NCI-H1048 (cell line): ENCODE results near the gene KRTAP10-1.

Experiments used
- DNase-seq: peaks from one replicate; lab custom pipeline; 2025; lab: John Stamatoyannopoulos, UW

Gene KRTAP10-1

DNA sequence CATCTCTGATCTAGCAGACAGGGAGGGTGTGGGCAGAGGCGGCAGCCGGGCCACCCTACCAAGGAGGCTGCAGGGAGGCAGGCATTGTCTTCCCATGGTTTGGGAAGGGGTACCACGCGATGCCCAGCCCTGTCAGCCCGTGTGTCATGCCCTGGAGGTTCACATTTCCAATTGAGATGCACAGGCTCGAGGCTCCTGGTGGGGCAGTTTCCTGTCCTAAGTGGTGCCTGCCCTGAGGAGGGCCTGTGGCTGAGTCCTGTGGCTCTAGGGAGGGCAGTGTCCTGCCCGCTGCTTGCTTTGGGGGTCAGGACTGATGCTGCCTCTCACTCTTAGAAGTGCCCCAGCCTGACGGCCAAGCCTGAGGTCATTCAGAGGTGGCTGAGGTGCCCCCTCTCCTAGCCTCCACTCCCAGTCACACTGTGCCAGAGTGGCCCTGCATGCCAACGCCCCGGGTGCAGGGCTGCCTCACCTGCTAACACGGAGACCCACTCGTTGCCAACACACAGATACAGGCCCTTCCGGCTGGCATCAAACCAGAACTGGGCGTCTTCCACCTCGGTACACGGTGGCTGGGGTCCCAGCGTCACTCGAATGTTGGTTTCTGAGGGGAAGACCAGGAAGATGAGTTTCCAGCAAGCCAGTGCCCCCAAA lies 11.9 kb downstream of the KRTAP10-1 start:
- no peak for DNase-seq

DNA sequence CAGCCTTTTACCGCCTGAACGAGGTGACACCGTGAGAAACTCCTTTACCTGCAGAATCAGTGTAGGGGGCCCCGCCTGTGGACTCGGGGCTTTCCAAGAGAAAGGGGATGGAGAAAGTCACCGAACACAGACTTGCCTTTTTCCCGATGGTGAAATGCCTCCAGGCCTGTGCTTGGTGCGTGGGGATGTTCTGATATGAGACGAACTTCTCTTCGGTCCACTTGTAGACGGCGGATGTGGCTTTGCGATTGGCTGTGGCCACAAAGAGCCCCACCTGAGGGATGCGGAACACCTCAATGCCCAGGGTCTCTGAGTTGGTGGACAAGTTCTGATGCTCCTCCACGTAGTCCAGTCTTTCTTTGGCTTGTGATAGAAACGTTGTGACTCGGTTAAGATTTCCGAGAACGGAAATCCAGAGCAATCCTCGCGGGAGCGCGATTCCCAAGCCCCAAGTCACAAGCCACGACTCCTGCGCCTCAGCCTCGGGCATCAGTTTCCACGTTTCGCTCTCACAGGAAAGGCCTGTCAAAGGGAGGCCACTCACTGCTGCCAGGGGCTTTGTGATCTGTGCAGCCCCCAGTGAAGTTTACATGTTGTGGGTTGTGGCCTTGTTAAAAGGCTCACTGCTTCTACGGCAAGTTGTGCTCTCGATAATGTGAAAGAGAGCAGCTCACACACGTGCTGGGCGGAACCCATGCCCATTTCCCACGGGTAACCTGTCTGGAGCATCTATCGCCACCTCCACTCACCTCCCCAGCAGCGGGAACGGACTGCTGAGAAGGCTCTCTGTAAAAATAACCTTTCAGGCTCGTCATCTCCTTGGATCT lies 12.6 kb downstream of the KRTAP10-1 start:
- DNase-seq, result no peak

DNA sequence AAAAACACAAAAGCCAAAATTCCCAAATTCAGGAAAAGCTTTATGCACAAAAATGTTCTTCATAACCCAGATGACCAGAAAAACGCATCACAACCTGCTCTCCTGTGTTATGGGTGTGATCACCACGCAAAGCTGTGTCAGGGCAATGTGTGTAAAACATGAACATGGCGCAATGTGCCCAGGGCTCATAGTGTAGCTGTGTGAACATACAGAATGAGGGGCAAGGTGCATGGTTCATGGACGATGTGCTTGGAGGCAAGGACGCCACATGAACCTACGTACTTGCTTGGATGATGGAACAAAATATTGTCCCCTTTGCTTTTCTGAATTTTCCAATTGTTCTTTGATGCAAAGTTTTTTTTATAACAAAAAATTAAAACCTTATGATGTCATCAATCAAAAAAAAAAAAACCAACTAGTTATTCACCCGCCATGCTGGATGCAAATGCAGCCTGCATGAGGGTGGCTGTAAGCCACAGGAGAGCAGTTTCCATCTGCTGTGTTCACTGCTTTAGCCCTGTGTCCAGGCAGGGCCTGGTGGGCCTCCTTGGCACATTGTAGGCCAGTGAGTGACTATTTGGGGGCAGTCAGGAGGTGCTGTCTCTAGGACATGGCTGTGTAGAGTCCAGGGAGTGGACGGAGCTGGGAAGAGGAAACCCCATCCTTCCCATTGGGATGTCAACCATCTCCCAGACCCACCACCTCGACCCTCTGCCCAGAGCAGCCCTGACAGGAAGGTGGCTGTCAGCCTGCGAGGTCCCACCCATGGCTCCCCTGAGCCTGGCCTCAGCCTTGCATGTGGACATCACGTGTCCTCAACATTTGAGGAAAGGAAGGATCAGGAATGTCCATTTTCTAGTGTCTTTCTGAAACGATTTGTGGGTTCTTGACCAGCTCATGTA lies 13.6 kb downstream of the KRTAP10-1 start:
- DNase-seq, result no peak

DNA sequence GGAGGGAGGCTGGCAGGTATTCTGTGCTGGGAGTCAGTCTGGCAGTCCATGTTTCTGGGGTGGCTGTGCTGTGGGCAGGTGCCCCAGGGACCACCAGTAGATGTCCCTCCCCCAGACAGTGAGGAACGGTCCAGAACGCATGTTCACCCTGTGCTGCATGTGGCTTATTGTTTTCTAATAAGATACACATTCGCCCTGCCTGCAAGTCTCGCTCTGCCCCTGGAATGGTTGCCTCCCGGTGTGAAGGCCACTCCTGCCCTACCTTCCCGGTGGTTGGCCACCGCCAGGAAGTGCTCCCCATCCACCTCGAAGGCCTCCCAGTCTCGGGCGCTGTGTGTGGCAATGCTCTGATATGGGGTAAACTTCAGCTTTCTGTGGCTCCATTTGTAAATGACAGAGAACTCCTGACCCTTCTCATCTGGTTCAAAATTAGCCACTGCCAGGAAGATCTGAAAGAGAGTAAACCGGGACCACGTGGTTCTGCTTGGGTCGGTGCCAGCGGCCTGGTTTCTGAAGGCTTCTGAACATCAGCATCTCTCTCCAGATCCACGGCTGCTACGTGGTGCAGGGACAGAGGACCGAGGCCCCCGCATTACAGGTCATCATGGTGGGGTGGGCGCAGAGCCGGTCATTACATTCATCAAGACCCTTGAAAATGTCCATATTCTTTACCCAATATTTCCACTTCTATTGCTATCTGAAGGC lies 14.5 kb downstream of the KRTAP10-1 start:
- DNase-seq, result no peak

DNA sequence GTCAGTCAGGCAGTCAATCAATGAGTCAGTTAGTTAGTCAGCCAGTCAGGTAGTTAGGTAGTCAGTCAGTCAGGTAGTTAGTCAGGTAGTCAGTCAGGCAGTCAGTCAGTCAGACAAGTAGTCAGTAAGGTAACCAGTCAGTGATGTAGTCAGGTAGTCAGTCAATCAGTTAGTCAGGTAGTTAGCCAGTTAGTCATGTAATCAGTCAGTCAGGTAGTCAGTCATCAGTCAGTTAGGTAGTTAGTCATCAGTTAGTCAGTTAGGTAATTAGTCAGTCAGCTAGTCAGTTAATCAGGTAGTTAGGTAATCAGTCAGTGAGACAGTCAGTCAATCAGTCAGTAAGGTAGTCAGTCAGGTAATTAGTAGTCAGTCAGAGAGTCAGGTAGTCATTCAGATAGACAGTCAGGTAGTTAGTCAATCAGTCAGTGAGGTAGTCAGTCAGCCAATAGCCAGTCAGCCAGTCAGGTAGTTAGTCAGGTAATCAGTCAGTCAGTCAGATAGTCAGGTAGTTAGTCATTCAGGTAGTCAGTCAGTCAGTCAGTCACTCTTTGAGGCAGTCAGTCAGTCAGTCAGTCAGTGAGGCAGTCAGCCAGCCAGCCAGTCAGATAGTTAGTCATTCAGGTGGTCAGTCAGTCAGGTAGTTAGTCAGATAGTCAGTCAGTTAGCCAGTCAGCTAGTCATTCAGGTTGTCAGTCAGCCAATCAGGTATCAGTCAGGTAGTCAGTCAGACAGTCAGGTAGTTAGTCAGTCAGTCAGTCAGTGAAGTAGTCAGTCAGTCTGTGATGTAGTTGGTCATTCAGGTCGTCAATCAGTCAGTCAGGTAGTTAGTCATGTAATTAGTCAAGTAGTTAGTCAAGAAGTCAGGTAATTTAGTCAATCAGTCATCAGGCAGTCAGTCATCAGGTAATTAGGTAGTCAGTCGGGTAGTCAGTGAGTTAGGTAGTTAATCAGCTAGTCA lies 15.3 kb downstream of the KRTAP10-1 start:
- no peak for DNase-seq

DNA sequence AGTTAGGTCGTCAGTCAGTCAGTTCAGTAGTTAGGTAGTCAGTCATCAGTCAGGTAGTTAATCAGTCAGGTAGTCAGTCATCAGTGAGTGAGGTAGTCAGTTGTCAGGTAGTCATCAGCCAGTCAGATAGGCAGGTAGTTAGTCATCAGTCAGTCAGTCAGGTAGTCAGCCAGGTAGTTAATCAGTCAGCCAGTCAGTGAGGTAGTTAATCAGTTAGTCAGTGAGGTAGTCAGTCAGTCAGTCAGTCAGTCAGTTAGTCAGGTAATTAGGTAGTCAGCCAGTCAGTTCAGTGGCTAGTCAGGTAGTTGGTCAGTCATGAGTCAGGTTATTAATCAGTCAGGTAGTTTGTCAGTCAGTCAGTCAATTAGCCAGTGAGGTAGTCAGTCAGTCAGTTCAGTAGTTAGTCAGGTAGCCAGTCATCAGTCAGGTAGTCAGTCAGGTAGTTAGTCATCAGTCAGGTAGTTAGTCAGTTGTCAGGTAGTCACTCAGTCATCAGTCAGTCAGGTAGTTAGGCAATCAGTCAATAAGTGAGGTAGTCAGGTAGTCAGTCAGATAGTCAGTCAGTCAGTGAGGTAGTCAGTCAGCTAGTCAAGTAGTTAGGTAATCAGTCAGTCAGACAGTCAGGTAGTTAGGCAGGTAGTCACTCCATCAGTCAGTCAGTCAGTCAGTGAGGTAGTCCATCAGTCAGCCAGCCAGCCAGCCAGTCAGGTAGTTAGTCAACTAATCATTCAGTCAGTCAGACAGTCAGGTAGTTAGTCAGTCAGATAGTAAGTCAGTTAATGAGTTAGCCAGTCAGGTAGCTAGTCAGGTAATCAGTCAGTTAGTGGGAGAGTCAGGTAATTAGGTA lies 16.2 kb downstream of the KRTAP10-1 start:
- DNase-seq, result no peak

DNA sequence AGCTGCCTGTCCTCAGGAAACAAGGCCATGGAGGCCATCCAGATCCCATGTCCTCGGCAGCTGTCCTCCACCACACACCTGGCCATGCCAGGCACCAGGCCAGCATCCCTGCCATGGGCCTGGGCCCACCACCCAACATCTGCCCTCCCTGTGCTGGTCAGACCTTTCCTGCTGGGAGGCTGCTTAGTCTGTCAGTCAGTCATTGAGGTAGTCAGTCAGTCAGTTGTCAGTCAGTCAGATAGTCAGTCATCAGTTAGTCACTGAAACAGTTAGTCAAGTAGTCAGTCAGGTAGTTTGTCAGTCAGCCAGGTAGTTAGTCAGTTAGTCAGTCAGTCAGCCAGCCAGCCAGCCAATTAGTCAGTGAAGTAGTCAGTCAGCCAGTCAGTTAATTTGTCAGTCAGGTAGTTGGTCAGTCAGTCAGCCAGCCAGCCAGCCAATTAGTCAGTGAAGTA lies 17.2 kb downstream of the KRTAP10-1 start:
- no peak for DNase-seq

DNA sequence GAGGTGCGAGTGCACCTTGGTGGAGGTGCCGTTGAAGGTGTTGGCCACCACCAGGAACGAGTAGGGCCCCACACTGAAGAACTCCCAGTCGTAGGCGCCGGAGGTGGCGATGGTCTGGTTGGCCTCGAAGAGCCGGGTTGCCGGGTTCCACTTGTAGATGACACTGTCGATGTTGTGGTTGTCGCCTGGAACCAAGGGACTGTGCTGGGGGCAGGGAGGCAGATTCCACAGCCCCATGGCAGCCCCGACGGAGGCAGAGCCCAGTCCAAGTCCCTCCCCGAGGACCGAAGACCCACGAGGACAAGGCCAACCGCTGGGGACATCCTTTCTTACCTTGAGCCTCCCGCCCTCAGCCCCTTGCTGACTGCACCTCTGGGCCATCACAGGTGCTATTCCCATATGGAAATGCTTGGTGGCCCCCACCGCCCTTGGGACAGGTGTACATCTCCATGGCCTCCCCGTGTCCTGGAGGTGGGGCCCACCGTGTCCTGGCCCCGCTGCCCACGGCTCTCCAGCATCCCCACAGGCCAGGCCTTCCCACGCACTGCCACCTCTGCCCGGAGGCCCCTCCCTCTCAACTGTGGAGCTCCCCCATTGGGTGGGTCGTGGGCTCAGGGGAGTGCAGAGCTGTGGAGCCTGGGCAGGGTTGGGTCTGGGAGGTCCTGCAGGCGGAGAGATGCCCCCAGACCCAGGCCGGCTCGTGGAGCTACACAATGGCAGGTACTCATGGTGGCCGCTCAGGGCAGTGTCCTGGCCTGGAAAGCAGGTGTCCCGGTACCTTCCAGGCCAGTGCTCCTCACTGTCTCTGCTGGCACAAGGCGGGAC lies 17.9 kb downstream of the KRTAP10-1 start:
- DNase-seq, result no peak

DNA sequence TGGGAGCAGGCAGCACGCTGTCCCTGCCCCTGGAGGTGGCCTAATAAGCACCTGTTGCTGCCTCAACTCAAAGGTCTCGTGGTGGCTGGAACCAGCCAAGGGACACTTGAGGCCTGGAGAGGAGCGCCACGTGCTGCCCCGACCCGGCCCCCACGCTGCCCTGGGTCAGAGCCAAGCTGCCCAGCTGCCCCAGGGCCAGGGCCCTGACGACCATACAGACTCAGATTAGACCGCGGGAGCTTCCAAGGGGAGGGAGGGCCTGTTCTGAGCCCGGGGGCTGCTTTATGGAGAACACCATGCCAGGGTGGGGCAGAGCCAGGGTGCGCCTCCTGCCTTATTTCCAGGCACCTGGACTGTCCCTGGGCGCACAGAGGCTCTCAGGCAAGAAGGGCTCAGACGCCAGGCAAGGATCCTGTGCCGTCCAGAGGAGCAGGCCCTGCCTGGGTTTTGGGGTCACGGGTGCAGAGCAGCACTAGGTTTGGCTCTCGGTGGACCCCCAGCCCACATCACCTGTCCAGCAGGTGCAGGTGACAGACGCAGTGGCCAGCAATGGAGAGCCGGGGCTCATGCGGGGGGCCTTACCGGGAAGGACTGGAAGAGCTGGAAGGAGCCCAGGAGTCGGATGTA lies 18.6 kb downstream of the KRTAP10-1 start:
- no peak for DNase-seq

DNA sequence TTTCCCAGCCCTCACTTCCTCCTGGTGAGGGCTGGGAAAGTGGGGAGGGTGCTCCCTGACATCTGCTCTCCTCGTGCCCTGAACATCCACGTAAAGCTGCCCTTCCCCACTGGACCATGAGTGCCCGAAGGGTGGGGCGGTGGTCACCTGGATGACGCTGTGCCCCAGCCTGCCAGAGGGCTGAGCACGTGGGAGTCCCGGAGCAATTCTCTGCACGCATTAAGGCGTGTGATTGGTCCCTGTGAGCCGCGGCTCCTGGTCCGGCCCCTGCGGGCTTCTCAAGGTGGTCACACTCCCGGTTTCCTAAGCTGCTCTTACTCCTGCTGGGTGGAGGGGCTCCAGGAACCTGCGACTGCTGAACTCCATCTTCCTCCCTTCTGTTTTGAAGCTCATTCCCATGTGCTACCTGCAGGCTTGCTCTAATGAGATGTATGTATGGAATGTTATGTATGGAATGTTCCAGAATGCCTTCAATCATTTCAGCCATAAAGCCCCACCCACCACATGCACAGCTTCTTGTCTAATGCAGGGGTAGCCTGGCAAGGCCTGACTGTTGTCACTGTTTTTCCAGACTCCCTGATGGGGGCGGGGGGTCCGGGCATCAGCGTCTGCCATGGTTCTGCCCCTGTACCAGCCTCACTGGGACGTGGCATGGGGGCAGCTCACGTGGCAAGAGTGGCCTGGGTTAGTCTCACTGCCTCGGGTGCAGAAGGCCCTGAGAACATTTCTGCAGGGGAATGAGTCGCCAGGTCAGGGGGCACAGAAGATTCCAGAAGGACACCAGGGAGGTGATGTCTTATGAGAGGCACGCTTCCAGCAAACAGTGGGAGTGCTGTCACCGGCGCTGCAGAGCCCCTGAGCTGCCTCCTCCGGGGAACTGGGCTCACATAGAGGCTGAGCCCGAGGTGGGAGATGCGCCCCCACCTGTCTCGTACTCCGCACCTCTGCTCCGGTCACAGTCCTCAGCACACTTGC lies 19.4 kb downstream of the KRTAP10-1 start:
- DNase-seq, result no peak

DNA sequence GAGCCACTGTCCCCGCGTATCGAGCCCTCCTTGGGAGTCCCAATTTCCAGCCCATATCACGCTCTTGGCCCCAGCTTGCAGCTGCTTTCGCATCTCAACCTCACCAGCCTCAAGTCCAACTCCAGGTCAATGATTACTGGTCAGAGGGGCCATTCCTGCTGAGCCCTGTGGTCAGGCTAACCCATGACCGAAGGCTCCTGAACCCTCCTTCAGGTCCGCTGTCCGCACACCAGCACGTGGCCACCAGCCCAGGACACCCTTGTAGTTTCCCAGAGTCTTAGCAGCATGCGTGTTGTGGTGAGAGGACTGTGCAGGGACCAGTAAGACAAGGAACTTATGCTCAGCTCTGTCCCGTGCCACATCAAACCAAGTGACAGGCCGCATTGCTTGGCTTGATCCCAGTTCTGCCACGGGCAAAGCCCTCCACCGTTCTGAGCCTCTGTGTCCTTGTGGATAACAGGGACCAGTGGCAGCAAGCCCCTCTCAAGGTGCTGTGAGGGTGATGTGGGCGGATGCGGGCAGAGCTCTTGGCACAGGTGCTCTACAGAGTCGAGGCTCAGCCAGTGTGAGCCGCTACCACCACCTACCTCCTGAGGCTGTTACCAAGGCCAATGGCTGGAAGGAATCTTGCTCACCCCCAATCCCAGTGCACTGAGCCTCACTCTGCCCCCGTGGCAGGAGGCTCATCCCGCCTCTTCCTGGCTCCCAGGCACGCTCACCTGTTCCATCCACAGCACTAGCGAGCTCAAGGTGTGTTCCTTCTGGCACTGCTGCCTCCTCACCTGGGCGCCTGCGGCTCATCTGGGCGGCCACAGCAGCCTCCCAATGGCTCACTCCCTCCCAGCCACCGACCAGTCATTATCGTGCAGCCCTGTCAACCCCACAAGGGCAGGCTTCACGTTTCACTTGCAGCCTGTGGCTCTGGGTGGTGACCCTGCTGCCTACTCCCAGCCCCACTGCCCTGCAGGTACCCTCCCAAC lies 20.4 kb downstream of the KRTAP10-1 start:
- no peak for DNase-seq

DNA sequence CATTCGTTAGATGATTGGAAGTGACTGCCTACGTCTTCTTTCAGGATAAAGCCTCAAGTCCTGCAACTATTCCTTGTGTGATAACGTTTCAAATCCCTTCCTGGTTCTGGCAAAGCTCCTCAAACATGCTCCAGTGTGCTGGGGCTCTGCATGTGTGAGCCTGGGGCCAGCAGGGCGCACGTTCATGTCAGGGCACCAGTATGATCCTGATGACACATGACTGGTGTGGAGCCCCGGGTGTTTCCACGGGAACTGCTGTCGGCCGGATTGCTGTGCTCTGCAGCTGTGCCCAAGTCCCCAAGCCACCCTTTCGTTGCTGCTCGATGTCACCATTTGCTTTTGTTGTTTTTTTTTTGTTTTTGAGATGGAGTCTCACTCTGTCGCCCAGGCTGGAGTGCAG lies 21.3 kb downstream of the KRTAP10-1 start:
- DNase-seq, result no peak

DNA sequence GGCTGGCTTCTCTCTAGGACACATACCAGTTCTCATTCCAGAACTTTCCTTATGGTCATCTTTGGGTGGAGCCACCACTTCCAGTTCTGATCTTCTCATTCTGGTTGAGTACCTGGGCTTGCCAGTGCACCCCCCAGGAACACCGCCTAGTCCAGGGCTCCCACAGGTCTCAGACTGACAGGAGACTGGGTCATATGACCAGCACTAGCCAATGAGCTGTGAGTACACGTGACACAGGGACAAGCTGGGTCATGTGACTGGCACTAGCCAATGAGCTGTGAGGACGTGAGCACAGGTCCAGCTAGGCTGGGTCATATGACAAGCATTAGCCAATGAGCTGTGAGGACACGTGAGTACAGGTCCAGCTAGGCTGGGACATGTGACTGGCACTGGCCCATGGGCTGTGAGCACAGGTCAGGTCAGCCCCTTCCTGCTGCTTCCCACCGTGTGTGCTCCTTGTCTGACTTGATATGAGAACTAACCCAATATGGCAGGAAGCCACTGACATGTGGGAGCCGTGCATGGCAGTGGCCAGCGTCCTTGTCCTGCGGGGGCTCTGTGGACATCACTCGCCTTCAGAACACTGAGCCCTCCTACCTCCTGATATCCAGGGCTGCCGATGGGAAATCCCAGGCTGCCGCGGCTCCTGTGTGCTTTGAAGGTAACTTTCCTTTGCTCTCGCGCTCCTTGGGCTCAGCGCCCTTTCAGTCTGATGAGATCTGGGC lies 22.7 kb downstream of the KRTAP10-1 start:
- DNase-seq, result peak; percentile 96

DNA sequence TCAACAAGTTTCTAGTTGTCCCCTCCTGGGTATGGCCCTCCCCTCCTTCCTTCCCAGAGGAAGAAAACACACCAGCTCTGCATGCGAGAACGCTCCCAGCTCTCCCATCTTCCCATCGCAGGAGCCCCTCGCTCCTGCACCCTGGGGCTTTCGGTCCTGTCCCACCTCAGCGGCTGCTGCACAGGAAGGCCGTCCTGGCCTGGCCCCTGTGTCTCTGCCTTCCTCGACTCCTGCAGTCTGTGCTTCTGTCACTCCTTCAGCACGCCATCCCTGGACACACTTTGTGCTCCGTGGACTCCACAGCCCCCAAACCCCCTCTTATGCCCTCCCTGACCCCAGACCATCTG lies 23.2 kb downstream of the KRTAP10-1 start:
- no peak for DNase-seq

DNA sequence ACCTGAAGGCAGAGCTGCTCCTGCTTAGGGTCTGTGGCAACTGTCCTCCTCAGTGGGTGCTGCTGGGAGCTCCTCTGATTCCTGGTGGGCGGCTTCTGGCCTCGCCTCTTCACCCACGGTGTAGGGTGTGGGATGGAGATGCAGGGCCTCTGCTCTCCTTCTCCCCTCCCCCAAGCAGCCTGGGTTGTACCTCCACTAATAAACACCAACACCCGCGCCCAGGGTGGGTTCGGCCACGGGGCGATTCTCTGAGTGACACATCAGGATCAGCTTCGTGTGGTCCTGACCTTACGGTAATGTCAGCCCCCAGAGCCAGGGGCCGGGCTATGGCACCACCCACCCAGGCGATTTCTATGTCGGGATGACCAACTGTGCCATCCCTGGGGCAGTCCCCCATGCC lies 23.7 kb downstream of the KRTAP10-1 start:
- DNase-seq, result no peak
